CMK (cell line): ENCODE data around the gene TBK1.

ENCODE experiments used
- DNase-seq: peaks from one replicate; pipeline ENCODE4 v3.0.0-alpha.2; 2010; ENCODE audit warnings: low read depth

TBK1 gene

DNA sequence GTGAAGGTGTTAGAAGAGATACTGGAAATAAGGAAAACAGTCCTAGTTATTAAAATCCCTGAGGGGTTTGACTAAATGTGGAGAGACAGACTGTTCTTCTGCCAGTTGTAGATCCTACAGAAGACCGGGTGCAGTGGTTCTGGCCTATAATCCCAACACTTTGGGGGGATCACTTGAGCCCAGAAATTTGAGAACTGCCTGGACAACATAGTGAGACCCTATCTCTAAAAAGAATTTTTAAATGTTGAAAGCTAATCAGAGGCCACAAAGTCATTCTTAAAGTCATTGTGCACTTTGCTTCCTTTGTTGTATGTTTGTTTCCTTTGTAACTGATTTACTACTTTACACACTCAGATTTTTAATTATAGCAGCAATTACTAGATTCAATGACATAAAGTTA lies 97.2 kb downstream of the TBK1 start:
- no peak for DNase-seq

DNA sequence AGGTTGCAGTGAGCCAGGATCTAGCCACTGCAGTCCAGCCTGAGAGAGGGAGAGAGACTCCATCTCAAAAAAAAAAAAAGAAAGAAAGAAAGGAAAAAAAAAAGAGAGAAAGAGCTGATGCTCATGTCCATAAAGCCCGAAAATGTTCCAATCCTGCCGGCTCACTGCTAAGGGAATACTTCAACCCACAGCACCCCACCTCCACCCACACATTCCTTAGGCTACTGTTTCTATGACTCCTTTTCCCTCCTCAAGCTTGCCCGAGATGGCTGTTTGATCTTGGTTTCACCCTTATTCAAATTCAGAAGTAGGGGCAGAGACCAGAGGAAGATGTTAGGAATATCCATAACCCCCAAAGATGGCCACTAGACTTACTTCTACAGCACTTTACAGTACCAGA lies 98.8 kb downstream of the TBK1 start:
- no peak for DNase-seq

DNA sequence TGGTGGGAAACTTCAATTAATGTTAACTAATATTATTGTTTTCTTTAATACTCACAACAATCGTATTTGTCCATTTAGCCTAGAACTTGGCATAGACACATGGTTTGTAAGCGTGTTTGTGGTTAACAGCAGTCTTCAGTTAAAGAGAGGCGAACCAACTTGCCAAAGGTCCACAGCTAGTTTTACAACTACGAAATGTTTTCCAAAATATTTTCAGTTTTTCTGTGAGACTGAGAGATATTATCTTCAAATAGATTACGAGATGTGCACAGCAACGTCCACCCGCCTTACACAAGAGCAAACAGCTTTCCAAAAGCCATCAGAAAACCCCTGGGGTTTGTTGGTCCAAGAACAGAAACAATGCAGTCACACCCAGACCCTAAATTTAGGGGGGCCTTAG lies 99.8 kb downstream of the TBK1 start:
- no peak for DNase-seq
